NK-92 (cell line): ENCODE results near the gene ADAMTS6.

ENCODE experiments used
- DNase-seq: peaks from one replicate; lab custom pipeline; 2025; ENCODE audit not compliant: unreplicated experiment; lab: John Stamatoyannopoulos, UW

Gene ADAMTS6

GRCh38 chr5:65292196-65292595 lies 189.5 kb downstream of the ADAMTS6 start:
- DNase-seq: no peak

GRCh38 chr5:65290677-65291076 lies 191.0 kb downstream of the ADAMTS6 start:
- DNase-seq: no peak

GRCh38 chr5:65288657-65289056 lies 193.1 kb downstream of the ADAMTS6 start:
- DNase-seq: no peak

GRCh38 chr5:65279603-65280002 lies 202.1 kb downstream of the ADAMTS6 start:
- no peak for DNase-seq

GRCh38 chr5:65276178-65276890 lies 205.4 kb downstream of the ADAMTS6 start:
- DNase-seq: no peak

GRCh38 chr5:65271906-65272305 lies 209.8 kb downstream of the ADAMTS6 start:
- DNase-seq: no peak

- DNase-seq: no peak
Measured at GRCh38 chr5:65268525-65268924, 213.2 kb downstream of the ADAMTS6 start.

- no peak for DNase-seq
Measured at GRCh38 chr5:65264420-65264819, 217.3 kb downstream of the ADAMTS6 start.

- no peak for DNase-seq
Measured at GRCh38 chr5:65263321-65263720, 218.4 kb downstream of the ADAMTS6 start.

- DNase-seq: no peak
Measured at GRCh38 chr5:65262649-65263059, 219.1 kb downstream of the ADAMTS6 start.

GRCh38 chr5:65262096-65262495 lies 219.6 kb downstream of the ADAMTS6 start:
- no peak for DNase-seq

GRCh38 chr5:65261499-65261898 lies 220.2 kb downstream of the ADAMTS6 start:
- DNase-seq: no peak

GRCh38 chr5:65255294-65255693 lies 226.4 kb downstream of the ADAMTS6 start:
- no peak for DNase-seq

GRCh38 chr5:65252977-65253376 lies 228.7 kb downstream of the ADAMTS6 start:
- DNase-seq: no peak

GRCh38 chr5:65248896-65249295 lies 232.8 kb downstream of the ADAMTS6 start:
- DNase-seq: no peak

- DNase-seq: no peak
Measured at GRCh38 chr5:65247594-65247993, 234.1 kb downstream of the ADAMTS6 start.

GRCh38 chr5:65246741-65247140 lies 235.0 kb downstream of the ADAMTS6 start:
- DNase-seq: no peak

GRCh38 chr5:65244031-65244430 lies 237.7 kb downstream of the ADAMTS6 start:
- no peak for DNase-seq

GRCh38 chr5:65243161-65243560 lies 238.6 kb downstream of the ADAMTS6 start:
- no peak for DNase-seq

GRCh38 chr5:65229841-65230240 lies 251.9 kb downstream of the ADAMTS6 start:
- DNase-seq: no peak

GRCh38 chr5:65213921-65214525 lies 267.7 kb downstream of the ADAMTS6 start:
- no peak for DNase-seq

- DNase-seq: no peak
Measured at GRCh38 chr5:65209341-65209740, 272.4 kb downstream of the ADAMTS6 start.

- DNase-seq: no peak
Measured at GRCh38 chr5:65204966-65205365, 276.8 kb downstream of the ADAMTS6 start.
